Measurements from ENCODE around the gene CHRNA4. TPM values are rescaled to one million over a fixed set of nuclear protein-coding genes. Genes with fewer than 3 reads are reported as not detected.

CHRNA4 gene
- total and polyA plus RNA-seq, 9 of the 15 experiments (the other 6 are each of a cell fraction or from before 2014, with no cell fraction given) = not detected

DNA sequence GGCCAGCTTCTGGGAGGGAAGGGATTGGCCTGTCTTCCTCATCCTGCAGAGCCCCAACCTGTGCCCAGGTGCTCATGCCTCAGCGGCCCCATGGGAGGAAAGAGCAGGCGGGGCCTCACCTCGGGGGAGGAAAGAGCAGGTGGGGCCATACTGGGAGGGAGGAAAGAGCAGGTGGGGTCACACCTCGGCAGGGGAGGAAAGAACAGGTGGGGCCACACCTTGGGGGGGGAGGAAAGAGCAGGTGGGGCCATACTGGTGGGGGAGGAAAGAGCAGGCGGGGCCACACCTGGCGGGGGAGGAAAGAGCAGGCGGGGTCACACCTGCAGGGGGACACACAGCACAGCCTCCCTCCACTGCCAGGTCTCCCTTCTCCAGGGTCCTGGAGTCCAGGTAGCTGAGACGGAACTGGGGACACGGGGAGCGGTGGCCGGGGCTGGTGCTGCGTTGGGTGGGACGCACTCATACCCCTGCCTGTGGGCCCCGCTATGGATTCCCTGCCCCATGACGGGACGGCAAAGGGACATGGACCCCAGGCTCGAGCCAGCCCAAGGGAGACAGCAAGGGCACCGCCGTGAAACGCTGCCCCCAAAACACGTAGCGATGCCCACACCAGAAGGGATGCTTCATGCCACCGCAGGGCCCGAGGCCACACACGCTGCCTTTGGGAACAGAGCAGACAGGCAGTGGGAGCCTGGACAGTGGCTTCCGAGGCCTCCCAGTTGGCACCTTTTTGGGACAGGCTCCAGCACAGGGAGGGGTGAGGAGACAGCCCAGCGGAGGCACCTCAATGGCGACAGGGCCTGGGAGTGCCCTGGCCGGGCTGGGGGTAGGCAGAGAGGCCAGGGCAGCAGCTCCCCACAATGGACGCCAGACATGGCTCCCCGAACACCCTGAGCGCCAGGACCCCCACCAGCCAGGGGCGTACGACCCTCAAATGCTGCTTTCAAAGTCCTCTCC is 43.3 kb upstream of the CHRNA4 start:
- in situ Hi-C loops (cut with MboI) = no loop called here
- H3K9me1 ChIP-seq (ENCODE audit: control insufficient read depth, insufficient read depth, low read length) = no peaks in the 10 kb centered on the region
- H3K9me3 ChIP-seq (replicated peaks; ENCODE audit: control insufficient read depth, insufficient read depth, low read depth, low read length) = no peaks in the 10 kb centered on the region
- no peak overlapping the region for H3K27ac ChIP-seq (ENCODE audit: extremely low read depth, low read depth, low read length)
- CTCF ChIA-PET (ENCODE audit: low intra/inter-chr PET ratio) = no interaction called here
- no peak for DNase-seq (ENCODE audit: extremely low read depth in 1 of 4, low spot score in 3 of 4)
- no TSS peak for BruUV-seq (replicated peaks)
- POLR2A ChIA-PET = interaction anchor here (0.8 kb wide), 1 partner anchor 18 kb away, joined by 4 read pairs; no protein-coding TSS in a partner anchor
- H4K20me1 ChIP-seq (replicated peaks; ENCODE audit: control insufficient read depth, insufficient read depth, low read length) = peaks cover 11% of the 10 kb centered on the region
- H3K4me2 ChIP-seq (ENCODE audit: insufficient read depth, low read length) = no peak overlapping the region
- H3K79me2 ChIP-seq (ENCODE audit: control insufficient read depth, insufficient read depth, low read length) = no peaks in the 10 kb centered on the region
- WGBS (ENCODE audit: insufficient coverage, low coverage, missing lambda C conversion rate) = 2% methylated on average over 29 of the region's 34 CpGs
- no peak for ATAC-seq
- H2AFZ ChIP-seq (ENCODE audit: low read depth, low read length) = no peak overlapping the region
- H3K9ac ChIP-seq (ENCODE audit: insufficient read depth in 1 of 2, low read depth in 2 of 2, low read length in 2 of 2) = no peak overlapping the region
- TF ChIP-seq EWSR1 (IDR thresholded peaks at IDR 0.05; ENCODE audit: borderline replicate concordance, low read depth, partially characterized antibody) (no peak), ARID2 (IDR thresholded peaks at IDR 0.05) (no peak), PCBP1 (IDR thresholded peaks at IDR 0.05; ENCODE audit: low read depth, low read length, poor library complexity, severe bottlenecking) (no peak)
- TF ChIP-seq, protein P1, sequence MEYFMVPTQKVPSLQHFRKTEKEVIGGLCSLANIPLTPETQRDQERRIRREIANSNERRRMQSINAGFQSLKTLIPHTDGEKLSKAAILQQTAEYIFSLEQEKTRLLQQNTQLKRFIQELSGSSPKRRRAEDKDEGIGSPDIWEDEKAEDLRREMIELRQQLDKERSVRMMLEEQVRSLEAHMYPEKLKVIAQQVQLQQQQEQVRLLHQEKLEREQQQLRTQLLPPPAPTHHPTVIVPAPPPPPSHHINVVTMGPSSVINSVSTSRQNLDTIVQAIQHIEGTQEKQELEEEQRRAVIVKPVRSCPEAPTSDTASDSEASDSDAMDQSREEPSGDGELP (CRISPR knock-in tag; IDR thresholded peaks at IDR 0.05; ENCODE audit: borderline replicate concordance) = no peak
- TF ChIP-seq, protein P2, sequence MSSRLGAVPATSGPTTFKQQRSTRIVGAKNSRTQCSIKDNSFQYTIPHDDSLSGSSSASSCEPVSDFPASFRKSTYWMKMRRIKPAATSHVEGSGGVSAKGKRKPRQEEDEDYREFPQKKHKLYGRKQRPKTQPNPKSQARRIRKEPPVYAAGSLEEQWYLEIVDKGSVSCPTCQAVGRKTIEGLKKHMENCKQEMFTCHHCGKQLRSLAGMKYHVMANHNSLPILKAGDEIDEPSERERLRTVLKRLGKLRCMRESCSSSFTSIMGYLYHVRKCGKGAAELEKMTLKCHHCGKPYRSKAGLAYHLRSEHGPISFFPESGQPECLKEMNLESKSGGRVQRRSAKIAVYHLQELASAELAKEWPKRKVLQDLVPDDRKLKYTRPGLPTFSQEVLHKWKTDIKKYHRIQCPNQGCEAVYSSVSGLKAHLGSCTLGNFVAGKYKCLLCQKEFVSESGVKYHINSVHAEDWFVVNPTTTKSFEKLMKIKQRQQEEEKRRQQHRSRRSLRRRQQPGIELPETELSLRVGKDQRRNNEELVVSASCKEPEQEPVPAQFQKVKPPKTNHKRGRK (tag; IDR thresholded peaks at IDR 0.05) = no peak
- H3K4me3 ChIP-seq = no peak overlapping the region
- peaks cover 12 to 83% of the 10 kb centered on the region in 2 experiments; a peak in 4 of 5 replicates for H3K27me3 ChIP-seq (ENCODE audit: control insufficient read depth in 2 of 2, insufficient read depth in 2 of 2, low read length in 2 of 2)
- no peak for FAIRE-seq
- intact Hi-C loops (cut with micrococcal nuclease) = no loop called here
- peaks cover 0 to 39% of the 10 kb centered on the region in 2 experiments; a peak in 2 of 5 replicates for H3K4me1 ChIP-seq (replicated peaks in 1 of 2; ENCODE audit: control insufficient read depth in 2 of 2, insufficient read depth in 2 of 2, low read length in 2 of 2)
- H3K36me3 ChIP-seq (ENCODE audit: control insufficient read depth, insufficient read depth, low read length) = no peaks in the 10 kb centered on the region

Data from K562 (cell line).